CD1c-positive myeloid dendritic cell (primary cell): ENCODE data around the gene RTF2.

Experiments used
- DNase-seq: peaks from one replicate; pipeline ENCODE4 v3.0.0-alpha.2; 2016; ENCODE audit errors: extremely low spot score

Gene RTF2

GRCh38 chr20:56438284-56438683, 30.1 kb upstream of the RTF2 start:
- no peak for DNase-seq

- no peak for DNase-seq
Measured at GRCh38 chr20:56439771-56440291, 28.6 kb upstream of the RTF2 start.

GRCh38 chr20:56440346-56441007, 27.9 kb upstream of the RTF2 start:
- DNase-seq = no peak

GRCh38 chr20:56442389-56443365, 25.8 kb upstream of the RTF2 start:
- DNase-seq = peak; percentile 88

- DNase-seq = no peak
Measured at GRCh38 chr20:56443654-56444540, 24.5 kb upstream of the RTF2 start.

- DNase-seq = no peak
Measured at GRCh38 chr20:56445130-56445529, 23.3 kb upstream of the RTF2 start.

GRCh38 chr20:56445540-56445939, 22.9 kb upstream of the RTF2 start:
- DNase-seq = no peak

- no peak for DNase-seq
Measured at GRCh38 chr20:56447227-56447626, 21.2 kb upstream of the RTF2 start.

GRCh38 chr20:56449459-56449858, 19.0 kb upstream of the RTF2 start:
- no peak for DNase-seq

GRCh38 chr20:56451056-56451765, 17.2 kb upstream of the RTF2 start:
- DNase-seq = no peak

- DNase-seq = peak; percentile 77
Measured at GRCh38 chr20:56453352-56453751, 15.1 kb upstream of the RTF2 start.

- DNase-seq = peak; percentile 72
Measured at GRCh38 chr20:56454754-56455153, 13.7 kb upstream of the RTF2 start.

- DNase-seq = no peak
Measured at GRCh38 chr20:56458206-56458821, 10.1 kb upstream of the RTF2 start.

- DNase-seq = peak; percentile 22
Measured at GRCh38 chr20:56460459-56460858, 8.0 kb upstream of the RTF2 start.

GRCh38 chr20:56461576-56461975, 6.9 kb upstream of the RTF2 start:
- no peak for DNase-seq

- DNase-seq = peak; percentile 50
Measured at GRCh38 chr20:56463428-56463827, 5.0 kb upstream of the RTF2 start.

- peak; percentile 83 for DNase-seq
Measured at GRCh38 chr20:56465997-56466396, 2.4 kb upstream of the RTF2 start.

GRCh38 chr20:56467968-56468315, 485 bp upstream of the RTF2 start:
- DNase-seq = no peak

- DNase-seq = peak; percentile 16
Measured at GRCh38 chr20:56469077-56469449, 636 bp downstream of the RTF2 start.

GRCh38 chr20:56483970-56484369, 15.5 kb downstream of the RTF2 start:
- peak; percentile 66 for DNase-seq

- DNase-seq = peak; percentile 45
Measured at GRCh38 chr20:56487216-56487615, 18.8 kb downstream of the RTF2 start.
